Measurements from ENCODE around the gene C11orf91. TPM values are rescaled to one million over a fixed set of nuclear protein-coding genes. Genes with fewer than 3 reads are reported as not detected.
"Not testable (repeated sequence)": the region's sequence is repeated elsewhere in the genome, so short reads cannot be mapped to it uniquely, and the experiment has no call there.

C11orf91 gene
- total RNA-seq, 2 experiments from 2014 or later, result not detected

DNA sequence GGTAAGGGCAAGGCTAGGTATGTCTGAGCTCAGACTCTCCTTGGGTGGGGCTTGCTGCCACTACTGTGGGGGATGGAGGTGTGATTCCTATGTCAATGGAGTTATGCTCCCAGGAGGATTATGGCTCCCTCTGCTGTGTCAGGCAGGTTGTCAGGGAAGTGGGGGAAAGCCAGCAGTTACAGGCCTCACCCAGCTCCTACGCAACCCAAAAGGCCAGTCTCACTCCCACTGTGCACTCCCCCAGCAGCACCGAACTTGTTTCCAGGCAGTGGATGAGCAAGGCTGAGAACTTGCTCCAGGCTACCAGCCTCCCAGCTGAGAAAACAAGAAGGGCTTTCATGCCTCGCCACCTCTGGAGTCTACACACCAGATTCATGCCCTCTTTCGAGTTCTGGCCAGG, 18.2 kb downstream of the C11orf91 start:
- no peak overlapping the region for H3K4me3 Mint-ChIP-seq
- DNase-seq, result no peak
- CTCF ChIA-PET, result interaction anchor here (1.0 to 1.5 kb wide), 2 partner anchors 60 to 317 kb away, joined by 4 read pairs; no protein-coding TSS in a partner anchor
- H3K4me1 Mint-ChIP-seq (ENCODE audit: low read depth), result no peaks in the 10 kb centered on the region
- H3K27ac Mint-ChIP-seq, result no peak overlapping the region
- peaks cover 48% of the 10 kb centered on the region for H3K27me3 Mint-ChIP-seq (ENCODE audit: low read depth)
- intact Hi-C loops (cut with micrococcal nuclease), result no loop called here
- H3K9me3 Mint-ChIP-seq, result peaks cover 3% of the 10 kb centered on the region
- H3K36me3 Mint-ChIP-seq (ENCODE audit: low read depth), result no peaks in the 10 kb centered on the region

DNA sequence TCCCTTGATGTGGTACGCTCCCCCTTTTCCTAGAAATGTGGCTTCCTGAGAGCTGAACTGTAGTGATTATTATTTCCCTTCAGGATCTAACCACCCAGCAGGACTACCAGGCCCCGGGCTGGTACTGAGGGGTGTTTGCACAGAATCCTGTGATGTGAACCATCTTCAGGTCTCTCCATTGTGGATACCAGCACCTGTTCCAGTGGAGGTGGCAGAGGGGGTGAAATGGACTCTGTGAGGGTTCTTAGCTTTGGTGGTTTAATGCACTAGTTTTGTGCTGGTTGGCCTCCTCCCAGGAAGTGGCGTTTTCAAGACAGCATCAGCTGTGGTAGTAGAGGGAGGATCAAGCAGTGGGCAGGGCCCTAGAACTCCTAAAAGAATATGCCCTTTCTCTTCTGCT, 18.6 kb downstream of the C11orf91 start:
- no peaks in the 10 kb centered on the region for H3K36me3 Mint-ChIP-seq (ENCODE audit: low read depth)
- peaks cover 51% of the 10 kb centered on the region for H3K27me3 Mint-ChIP-seq (ENCODE audit: low read depth)
- no peak overlapping the region for H3K4me3 Mint-ChIP-seq
- H3K9me3 Mint-ChIP-seq, result peaks cover 3% of the 10 kb centered on the region
- CTCF ChIA-PET, result interaction anchor here (1.0 to 1.5 kb wide), 2 partner anchors 60 to 317 kb away, joined by 4 read pairs; no protein-coding TSS in a partner anchor
- no peak for DNase-seq
- intact Hi-C loops (cut with micrococcal nuclease), result no loop called here
- H3K27ac Mint-ChIP-seq, result no peak overlapping the region
- H3K4me1 Mint-ChIP-seq (ENCODE audit: low read depth), result no peaks in the 10 kb centered on the region

DNA sequence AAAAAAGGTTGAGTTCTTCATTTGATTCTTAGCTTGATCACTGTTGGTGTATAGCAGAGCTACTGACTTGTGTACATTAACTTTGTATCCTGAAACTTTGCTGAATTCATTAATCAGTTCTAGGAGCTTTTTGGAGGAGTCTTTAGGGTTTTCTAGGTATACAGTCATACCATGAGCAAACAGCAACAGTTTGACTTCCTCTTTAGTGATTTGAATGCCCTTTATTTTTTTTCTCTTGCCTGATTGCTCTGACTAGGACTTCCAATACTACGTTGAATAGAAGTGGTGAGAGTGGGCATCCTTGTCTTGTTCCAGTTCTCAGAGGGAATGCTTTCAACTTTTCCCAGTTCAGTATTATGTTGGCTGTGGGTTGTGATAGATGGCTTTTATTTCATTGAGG, 22.0 kb downstream of the C11orf91 start:
- H3K4me3 Mint-ChIP-seq; intact Hi-C loops (cut with micrococcal nuclease); DNase-seq; H3K4me1 Mint-ChIP-seq (ENCODE audit: low read depth); H3K9me3 Mint-ChIP-seq; H3K36me3 Mint-ChIP-seq (ENCODE audit: low read depth); H3K27ac Mint-ChIP-seq: not testable (repeated sequence)
- CTCF ChIA-PET, result interaction anchor here (0.7 kb wide), 1 partner anchor 30 kb away, joined by 3 read pairs; no protein-coding TSS in a partner anchor
- H3K27me3 Mint-ChIP-seq (ENCODE audit: low read depth), result peaks cover 44% of the 10 kb centered on the region

DNA sequence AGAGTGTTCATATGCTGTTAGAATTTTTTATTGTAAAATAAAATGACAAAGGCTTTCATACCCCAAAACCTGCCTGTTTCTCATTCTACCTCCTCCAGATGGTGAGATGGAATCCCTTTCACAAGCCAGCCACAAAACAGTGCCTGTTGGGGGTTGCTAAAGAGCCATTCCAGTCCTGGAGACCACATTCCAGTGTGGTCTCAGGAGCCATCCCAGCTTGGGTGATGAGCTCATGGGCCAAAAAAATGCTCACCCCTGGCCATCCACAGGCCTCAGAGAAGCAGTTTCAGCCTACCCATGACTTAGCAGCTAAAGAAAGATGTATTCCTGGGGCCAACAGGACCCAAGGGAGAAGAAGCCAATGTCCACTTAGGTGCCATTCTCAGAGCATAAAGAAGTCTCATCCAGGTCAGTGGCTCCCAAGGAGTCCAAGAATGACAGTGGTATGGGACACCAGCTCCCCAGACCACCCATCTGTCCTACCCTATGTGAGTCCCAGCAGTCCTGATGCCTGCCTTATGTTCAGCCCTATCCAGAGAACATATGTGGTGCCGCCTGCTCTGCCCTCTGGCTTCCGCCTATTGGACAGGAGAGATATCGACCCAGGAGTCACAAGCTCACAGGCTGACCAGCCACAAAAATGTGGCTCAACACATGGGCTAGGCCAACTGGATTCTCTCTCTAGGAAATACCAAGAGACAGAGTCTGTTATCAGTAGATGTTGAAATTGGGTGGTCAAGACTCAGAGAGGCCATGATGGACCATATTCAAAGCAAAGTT, 26.4 kb downstream of the C11orf91 start:
- no peaks in the 10 kb centered on the region for H3K36me3 Mint-ChIP-seq (ENCODE audit: low read depth)
- CTCF ChIA-PET, result no interaction called here
- H3K27me3 Mint-ChIP-seq (ENCODE audit: low read depth), result peaks cover 14% of the 10 kb centered on the region
- no peaks in the 10 kb centered on the region for H3K4me1 Mint-ChIP-seq (ENCODE audit: low read depth)
- intact Hi-C loops (cut with micrococcal nuclease), result no loop called here
- no peak overlapping the region for H3K4me3 Mint-ChIP-seq
- H3K27ac Mint-ChIP-seq, result no peak overlapping the region
- DNase-seq, result no peak
- peaks cover 3% of the 10 kb centered on the region for H3K9me3 Mint-ChIP-seq

DNA sequence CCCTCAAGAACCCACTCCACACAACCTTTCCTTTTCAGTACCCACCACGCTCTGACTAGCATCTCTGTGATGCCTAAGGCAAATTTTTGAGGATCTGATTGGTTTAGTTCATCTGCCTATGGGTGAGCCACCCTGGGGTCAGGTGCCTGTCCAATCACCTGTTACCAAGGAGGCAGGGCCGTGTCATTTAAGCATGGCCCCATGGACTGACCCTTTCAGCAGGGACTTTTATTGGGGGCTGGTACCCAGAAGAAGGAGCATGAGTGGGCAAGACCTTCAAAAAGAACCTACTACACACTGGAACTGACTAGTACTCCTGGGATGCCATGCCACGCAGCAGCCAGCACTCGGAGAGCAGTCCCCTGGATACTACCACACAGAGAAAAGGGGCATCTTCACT, 28.4 kb downstream of the C11orf91 start:
- Mint-ChIP-seq H3K36me3 (ENCODE audit: low read depth) (no peaks in the 10 kb centered on the region), H3K4me3 (no peak overlapping the region), H3K27me3 (ENCODE audit: low read depth) (peaks cover under 1% of the 10 kb centered on the region), H3K4me1 (ENCODE audit: low read depth) (no peaks in the 10 kb centered on the region), H3K9me3 (no peaks in the 10 kb centered on the region), H3K27ac (no peak overlapping the region)
- intact Hi-C loops (cut with micrococcal nuclease), result no loop called here
- no peak for DNase-seq
- CTCF ChIA-PET, result interaction anchor here (0.7 kb wide), 1 partner anchor 70 kb away, joined by 3 read pairs; no protein-coding TSS in a partner anchor

DNA sequence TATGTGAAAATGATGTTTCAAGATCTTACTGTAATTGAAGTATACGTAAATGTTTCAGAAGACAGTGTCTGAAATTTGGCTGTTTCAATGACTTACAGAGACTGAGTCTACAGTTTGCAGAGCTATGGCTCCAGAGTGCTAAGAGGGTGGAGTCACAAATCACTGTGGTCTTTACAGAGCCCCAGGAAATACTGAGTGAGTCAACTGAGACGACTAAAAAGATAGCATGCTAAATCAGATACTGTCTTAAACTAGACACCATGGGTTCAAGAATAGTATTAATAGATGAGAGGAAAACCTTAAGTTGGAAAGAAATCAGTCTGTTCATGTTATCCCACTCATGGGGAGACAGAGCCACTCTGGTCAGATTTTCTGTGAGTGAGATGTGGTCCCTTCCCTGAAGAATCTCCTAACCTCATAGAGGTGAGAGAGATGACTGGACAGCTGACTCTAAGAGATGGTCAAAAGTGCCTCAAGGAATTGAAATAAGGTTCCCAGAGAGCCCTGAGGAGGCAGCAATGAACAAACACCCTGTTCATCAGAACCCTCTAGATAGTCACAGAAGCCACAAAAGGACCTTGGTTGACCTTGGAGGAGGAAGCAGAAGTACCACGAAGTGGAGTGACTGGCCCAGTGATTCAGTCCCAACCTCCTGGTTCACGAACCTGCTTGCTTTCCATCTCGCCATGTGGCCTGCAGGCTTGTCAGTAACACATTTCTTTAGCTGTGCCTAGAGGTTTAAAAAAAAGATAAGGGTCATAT, 30.2 kb downstream of the C11orf91 start:
- intact Hi-C loops (cut with micrococcal nuclease), result no loop called here
- CTCF ChIA-PET, result no interaction called here

DNA sequence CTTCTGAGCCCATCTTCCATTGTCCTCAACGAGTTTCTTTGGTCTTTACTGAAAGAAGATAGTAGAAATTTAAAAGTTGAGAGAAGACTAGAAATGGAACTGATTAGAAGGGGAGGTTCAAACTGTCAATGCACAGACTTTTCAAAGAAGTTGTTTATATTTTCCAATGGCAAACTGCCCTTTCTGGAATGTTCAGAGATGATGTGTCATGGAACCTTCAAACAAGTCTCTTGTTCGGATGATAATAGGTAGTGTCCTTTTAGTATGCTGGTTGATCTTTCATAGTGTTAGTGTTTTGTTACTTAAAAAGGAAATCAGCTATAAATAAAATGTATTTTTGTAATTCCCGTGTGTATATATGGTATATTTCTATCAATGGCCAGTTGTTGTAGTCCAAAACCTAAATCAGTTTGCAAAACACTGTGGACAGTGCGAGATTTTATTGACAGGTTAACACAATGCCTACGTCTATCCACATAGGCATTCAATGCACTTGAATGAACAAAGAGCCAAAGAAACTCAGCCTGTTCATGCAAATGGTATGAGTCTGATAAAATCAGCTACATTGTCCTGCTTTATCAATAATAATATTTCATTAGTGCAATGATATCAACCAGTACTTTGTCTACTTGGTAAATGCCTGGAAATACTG, 30.9 kb downstream of the C11orf91 start:
- Mint-ChIP-seq H3K27me3 (ENCODE audit: low read depth) (no peaks in the 10 kb centered on the region), H3K4me1 (ENCODE audit: low read depth) (no peaks in the 10 kb centered on the region), H3K27ac (no peak overlapping the region), H3K36me3 (ENCODE audit: low read depth) (no peaks in the 10 kb centered on the region), H3K4me3 (no peak overlapping the region), H3K9me3 (no peaks in the 10 kb centered on the region)
- DNase-seq, result no peak
- intact Hi-C loops (cut with micrococcal nuclease), result no loop called here
- CTCF ChIA-PET, result no interaction called here

More for the DNA sequence above, 30.2 kb downstream of the C11orf91 start:
- H3K36me3 Mint-ChIP-seq (ENCODE audit: low read depth), result no peaks in the 10 kb centered on the region
- no peaks in the 10 kb centered on the region for H3K27me3 Mint-ChIP-seq (ENCODE audit: low read depth)
- no peak for DNase-seq
- no peak overlapping the region for H3K4me3 Mint-ChIP-seq
- H3K4me1 Mint-ChIP-seq (ENCODE audit: low read depth), result no peaks in the 10 kb centered on the region
- no peak overlapping the region for H3K27ac Mint-ChIP-seq
- no peaks in the 10 kb centered on the region for H3K9me3 Mint-ChIP-seq

DNA sequence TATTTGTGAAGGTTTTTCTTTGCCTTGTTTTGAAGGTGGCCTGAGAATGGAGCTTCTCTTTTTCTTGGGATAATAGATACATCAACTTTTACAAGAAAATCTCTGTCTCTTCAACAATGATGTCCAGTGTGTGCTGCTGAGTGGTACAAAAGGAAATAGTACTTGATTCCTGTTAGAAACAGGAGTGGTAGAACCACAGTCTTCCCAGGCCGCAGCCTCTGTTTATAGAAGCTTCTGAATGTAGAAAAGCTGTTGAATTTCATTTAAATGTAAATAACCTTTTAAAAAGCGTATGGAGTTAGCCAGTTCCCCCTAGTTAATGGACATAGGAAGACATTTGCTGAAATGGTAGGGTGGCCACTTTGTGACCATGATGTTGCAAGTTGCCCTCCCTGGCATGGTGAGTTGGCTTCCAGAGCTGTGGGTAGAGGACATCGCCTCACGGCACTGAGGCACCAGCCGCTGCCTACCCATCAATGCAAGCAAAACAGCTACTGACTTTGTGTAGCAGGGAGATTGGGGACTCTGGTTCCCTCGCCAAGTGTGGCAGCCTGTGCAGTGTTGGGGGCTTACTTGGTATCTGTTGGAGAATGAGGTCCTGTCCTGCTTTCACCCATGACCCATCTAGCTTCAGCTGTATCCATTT, 31.6 kb downstream of the C11orf91 start:
- Mint-ChIP-seq H3K4me3 (no peak overlapping the region), H3K27me3 (ENCODE audit: low read depth) (no peaks in the 10 kb centered on the region), H3K36me3 (ENCODE audit: low read depth) (no peaks in the 10 kb centered on the region), H3K4me1 (ENCODE audit: low read depth) (no peaks in the 10 kb centered on the region), H3K27ac (no peak overlapping the region), H3K9me3 (no peaks in the 10 kb centered on the region)
- CTCF ChIA-PET, result no interaction called here
- no peak for DNase-seq
- intact Hi-C loops (cut with micrococcal nuclease), result no loop called here

DNA sequence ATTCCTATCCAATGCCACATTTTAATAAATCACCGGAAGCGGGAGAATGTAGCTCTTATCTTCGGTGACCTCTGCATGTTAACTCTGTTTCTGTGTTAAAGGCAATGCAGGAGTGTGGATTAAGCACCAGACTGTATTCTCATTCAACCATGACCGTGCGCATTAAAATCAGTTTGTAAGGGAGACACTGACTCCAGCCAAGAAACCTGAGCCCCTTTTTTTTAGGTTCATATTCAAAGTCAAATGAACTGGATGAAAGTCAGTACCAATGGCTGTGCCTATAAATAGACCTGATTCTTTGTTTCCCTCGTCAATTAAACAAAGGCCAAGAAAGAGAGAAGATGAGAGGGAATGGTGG, 32.2 kb downstream of the C11orf91 start:
- Mint-ChIP-seq H3K27me3 (ENCODE audit: low read depth) (no peaks in the 10 kb centered on the region), H3K4me3 (no peak overlapping the region), H3K36me3 (ENCODE audit: low read depth) (no peaks in the 10 kb centered on the region), H3K27ac (no peak overlapping the region), H3K4me1 (ENCODE audit: low read depth) (no peaks in the 10 kb centered on the region), H3K9me3 (no peaks in the 10 kb centered on the region)
- intact Hi-C loops (cut with micrococcal nuclease), result no loop called here
- CTCF ChIA-PET, result no interaction called here
- DNase-seq, result no peak

DNA sequence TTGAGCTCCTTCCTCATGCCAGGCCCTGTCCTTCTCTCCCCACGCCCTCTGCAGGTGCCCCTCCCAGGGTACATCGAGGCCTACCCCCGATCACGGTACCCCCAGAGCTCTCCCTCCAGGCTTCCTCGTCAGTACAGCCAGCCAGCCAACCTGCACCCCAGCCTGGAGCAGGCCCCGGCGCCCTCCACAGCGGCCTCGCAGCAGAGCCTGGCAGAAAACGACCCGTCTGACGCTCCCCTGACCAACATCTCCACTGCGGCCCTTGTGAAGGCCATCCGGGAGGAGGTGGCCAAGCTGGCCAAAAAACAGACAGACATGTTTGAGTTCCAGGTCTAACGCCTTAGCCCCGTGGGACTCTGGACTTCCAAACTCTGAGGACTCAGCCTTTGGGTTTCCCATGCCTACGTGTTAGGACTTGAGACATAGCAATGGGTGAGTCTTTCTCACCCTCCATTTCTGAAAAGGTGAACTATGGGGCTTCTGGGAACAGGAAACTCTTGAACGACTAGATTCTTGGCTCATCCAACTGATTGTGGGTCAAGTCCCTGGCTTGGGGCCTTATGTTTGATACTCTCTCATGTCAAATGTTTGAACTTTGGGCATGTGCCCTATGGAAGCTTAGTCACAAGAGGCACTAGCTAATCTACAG, 32.7 kb downstream of the C11orf91 start:
- no peaks in the 10 kb centered on the region for H3K4me1 Mint-ChIP-seq (ENCODE audit: low read depth)
- DNase-seq, result no peak
- no peaks in the 10 kb centered on the region for H3K27me3 Mint-ChIP-seq (ENCODE audit: low read depth)
- H3K9me3 Mint-ChIP-seq, result no peaks in the 10 kb centered on the region
- H3K27ac Mint-ChIP-seq, result no peak overlapping the region
- intact Hi-C loops (cut with micrococcal nuclease), result no loop called here
- CTCF ChIA-PET, result no interaction called here
- no peaks in the 10 kb centered on the region for H3K36me3 Mint-ChIP-seq (ENCODE audit: low read depth)
- H3K4me3 Mint-ChIP-seq, result no peak overlapping the region

DNA sequence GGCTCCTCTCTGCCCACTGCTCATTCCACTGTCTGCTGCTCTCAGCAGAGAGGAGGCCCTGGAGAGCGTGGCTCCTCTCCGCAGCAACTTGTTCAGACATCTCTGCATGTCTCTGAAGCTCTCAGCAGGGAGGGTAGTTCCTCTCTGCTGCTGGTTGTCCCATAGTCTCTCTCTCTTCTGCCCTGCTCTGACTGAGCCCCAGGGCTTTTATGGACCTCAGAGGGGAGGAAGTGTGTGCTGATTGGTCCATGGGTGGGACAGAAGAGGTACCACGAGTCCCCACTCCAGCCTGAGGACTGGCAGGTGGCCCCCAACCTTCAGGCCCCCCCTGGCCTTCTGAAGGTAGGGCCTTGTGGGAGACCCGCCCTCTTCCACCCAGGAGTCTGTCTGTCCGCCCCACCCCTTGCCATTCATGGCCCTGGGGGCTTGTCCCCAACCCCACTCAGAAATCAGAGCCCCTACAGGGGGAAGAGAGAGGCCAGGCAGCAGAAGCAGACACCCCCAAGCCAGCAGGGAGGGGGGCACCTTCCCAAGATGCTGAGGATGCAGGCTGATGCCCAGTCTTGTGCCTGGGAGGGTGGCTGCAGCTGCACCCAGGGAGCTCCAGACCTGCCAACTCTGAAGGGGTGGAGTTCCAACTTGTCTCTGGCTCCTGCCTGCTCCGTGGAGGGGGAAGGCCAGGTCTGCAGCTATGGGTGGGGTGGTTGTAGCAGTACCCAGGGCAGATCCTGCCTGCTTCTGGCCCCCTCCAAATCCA, 35.1 kb downstream of the C11orf91 start:
- Mint-ChIP-seq H3K4me1 (ENCODE audit: low read depth) (no peaks in the 10 kb centered on the region), H3K9me3 (no peaks in the 10 kb centered on the region), H3K27me3 (ENCODE audit: low read depth) (no peaks in the 10 kb centered on the region), H3K27ac (no peak overlapping the region), H3K36me3 (ENCODE audit: low read depth) (no peaks in the 10 kb centered on the region), H3K4me3 (no peak overlapping the region)
- intact Hi-C loops (cut with micrococcal nuclease), result no loop called here
- DNase-seq, result no peak
- CTCF ChIA-PET, result interaction anchor here (0.7 kb wide), 1 partner anchor 161 kb away, joined by 3 read pairs; no protein-coding TSS in a partner anchor
